Fibroblast of skin of back (primary cell): ENCODE results near the gene TRAF2.

ENCODE experiments used
- DNase-seq: peaks from one replicate; pipeline ENCODE4 v3.0.0-alpha.2; 2013

TRAF2 gene

GRCh38 chr9:136937186-136938001 is 51.1 kb downstream of the TRAF2 start:
- no peak for DNase-seq

DNA sequence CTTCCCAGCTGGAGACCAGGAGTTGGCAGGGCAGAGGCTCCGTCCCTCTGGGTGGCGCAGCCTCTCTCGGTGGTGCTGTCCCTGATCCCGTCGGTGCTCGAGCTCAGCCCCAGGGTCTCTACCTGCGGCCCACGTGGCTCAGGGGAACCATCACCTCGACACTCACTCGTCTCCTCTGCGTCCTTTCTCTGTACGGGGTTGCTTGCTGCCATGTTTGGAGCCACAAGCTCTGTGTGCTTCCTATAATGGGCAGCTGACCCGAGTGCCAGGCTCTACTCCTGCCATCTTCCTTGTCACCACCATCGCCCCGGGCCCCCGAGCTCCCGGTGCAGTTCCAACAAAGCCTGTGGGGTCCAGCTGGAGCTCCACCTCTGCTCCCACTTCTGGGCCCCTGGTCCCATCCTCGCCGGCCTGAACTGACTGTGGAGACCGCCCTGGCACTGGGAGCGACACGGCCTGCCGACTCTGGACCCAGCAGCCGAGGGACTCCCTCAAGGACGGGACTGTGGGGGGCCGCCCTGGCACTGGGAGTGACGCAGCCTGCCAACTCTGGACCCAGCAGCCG is 53.2 kb downstream of the TRAF2 start:
- DNase-seq: no peak

- DNase-seq: no peak
Measured at GRCh38 chr9:136939996-136940525, 53.7 kb downstream of the TRAF2 start.

DNA sequence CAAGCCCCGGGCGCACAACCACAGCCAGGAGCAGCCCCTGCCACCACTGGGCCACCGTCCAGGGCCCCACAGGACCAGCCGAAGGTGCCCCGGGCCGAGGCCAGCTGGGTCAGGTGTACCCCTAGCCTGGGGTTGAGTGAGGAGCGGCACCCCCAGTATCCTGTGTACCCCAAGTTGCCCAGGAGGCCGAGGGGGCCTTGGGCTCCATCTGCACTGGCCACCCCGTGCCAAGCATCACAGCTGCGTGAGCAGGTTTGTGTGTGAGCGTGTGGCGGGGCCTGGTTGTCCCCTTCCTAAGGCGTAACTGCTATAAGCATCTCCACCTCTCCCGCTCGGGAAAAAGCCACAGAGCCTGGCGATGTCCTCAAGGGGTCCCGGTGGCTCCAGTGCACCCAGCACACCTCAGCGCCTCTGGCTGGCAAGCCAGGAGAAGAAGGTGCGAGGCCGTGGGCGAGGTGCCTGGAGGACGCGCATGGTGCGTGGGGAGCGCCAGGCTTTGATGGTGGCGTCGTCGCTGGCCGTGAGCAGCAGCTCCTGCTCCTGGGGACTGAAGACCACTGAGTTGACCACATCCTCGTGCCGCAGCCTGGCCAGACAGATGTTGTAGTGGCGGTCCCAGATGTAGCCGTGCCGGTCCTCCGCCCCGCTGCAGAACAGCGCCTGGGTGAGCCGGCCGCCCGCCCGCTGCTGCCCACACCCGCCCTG is 54.4 kb downstream of the TRAF2 start:
- DNase-seq: no peak

DNA sequence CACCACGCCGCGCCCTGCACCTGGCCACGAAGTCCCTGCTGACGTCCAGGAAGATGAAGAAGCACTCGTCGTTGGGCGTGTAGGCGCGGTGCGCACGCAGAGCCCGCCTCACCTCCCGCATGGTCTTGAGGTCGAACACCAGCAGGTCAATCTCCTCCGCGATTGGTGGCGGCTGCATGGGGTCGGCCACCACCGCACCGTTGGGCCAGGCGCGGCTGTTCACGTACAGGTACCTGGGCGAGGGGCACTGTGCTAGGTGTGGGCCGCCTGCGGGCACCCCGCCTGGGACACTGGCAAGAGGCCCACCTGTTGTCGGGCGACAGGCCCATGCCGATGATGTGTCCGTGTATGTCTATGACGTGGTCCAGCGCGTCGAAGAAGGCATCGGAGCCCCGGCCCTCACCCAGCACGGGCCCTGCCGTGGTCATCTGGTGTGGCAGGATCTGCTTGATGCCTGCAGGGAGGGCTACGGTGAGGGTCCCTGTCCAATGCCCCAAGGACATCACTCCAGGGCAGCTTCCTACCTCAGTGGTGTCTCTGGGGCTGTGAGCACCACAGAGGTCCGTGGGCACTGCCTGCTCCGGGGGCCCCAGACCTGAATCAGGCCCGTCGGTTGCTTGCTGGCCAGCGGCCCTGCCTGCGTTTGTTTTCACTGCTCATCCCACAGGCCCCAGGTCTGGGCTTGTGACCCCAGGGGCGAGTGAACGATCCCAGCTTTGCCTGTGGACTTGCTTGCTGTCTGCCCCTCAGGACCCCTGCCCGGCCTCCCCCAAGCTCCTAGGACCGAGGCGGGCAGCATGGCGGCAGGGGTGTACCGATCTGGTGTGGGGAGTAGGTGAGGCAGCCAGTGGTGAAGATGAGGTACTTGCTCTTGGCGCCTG is 55.2 kb downstream of the TRAF2 start:
- no peak for DNase-seq

- DNase-seq: no peak
Measured at GRCh38 chr9:136942112-136942880, 56.0 kb downstream of the TRAF2 start.

DNA sequence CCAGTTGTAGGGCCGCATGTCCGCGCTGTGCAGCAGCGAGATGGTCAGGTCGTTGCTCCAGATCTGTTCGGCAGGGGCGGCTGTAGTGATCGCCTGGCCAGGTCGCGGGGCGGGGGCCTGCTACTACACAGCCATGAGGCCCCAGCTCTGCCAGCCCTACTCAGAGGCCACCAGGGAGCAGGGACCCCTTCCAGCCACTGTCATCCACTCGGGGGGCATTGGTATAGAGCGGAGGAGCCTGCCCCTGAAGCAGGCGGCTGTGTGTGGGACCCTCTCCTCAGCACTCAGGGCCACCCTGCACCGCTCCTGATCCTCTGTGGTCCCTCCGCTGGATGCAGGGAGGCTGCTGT is 56.5 kb downstream of the TRAF2 start:
- DNase-seq: no peak

GRCh38 chr9:136943291-136944211 is 57.2 kb downstream of the TRAF2 start:
- no peak for DNase-seq

- DNase-seq: peak; percentile 68
Measured at GRCh38 chr9:136944212-136944518, 57.8 kb downstream of the TRAF2 start.

DNA sequence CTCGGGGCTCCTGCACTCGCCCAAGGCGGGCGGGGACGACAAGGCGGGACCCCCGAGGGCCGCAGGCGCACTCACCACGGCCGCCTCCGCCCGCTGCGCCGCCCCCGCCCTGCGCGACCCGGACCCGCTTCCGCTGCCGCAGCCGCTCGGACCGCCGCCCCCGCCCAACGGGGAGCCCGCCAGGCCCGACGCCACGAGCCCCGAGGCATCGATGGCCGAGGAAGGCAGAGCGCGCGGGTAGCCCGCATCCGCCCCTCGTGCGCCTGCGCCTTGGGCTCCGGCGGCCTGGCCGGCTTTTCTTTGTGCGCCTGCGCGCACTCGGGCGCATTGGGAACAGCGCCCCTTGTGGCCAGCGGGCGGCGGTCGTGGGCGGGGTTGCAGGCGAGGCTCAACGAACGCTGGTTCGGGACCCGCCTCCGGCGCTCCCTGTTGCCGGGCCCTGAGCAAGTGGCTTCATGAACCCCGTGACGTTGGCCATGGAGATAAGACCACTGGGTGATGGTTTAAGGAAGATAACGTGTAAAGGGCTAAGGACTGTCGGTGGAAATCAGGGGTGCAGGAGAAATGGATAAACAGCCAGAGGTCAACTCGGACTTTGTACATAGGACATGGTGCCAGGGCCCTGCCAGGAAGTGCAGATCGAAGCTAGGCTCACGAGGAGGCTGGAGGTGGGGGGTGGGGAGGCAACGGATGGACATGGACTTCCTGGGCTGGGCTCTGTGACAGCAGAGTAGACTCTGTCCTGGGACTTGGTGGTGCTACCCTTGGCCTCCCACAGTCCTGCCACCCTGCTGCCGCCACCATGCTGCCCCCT is 58.4 kb downstream of the TRAF2 start, which contains the start of the genes C8G and FBXW5:
Gene C8G (plus strand): TSS at position 725 of the 814 bp plus-strand sequence. CDS start 78 bp downstream, at position 803.
Gene FBXW5 (minus strand): TSS at position 220 of the 814 bp plus-strand sequence. CDS start 655 bp downstream, outside the sequence.
- DNase-seq: peak; percentile 93

- no peak for DNase-seq
Measured at GRCh38 chr9:136945333-136946227, 59.3 kb downstream of the TRAF2 start.

- no peak for DNase-seq
Measured at GRCh38 chr9:136946228-136947027, 60.1 kb downstream of the TRAF2 start.

DNA sequence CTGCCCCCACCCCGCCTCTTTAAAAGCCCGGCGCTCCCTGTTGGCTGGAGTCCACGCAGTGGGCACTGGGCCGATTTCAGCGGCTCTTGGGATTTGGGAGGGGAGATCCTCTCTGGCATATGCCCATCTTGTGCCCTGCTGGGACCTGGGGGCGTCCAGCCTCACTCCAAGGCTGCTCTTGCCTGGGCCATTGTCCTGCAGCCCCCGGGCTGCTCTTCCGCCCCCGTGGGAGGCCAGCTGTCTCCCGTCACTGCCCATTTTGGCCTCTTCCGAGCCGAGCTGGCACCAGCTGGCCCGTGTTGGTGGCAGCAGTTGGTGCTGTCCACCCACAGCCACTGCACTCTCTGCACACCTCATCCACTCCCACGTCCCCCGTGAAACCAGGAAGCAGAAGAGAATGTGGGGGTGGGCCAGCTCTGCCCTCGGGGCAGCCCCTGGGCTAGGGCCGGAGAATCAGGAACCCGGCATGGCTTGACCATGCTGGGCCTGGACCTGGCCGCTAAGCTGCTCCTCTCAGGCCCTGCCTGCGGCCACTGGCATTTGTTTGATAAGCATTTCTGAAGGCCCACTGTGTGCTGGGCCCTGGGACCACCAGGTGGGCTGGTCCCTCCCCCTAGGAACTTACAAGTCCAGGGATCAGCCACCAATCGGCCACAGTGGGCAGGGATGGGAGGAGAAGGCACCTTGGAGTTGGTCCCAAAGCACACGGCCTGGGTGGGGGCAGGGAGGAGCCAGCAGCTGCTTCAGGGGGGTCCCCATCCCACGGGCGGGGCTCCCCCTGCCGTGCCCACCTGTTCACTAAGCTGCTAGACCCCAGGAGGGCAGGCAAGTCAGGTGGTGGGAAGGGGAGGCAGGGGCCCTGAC is 60.9 kb downstream of the TRAF2 start:
- no peak for DNase-seq

DNA sequence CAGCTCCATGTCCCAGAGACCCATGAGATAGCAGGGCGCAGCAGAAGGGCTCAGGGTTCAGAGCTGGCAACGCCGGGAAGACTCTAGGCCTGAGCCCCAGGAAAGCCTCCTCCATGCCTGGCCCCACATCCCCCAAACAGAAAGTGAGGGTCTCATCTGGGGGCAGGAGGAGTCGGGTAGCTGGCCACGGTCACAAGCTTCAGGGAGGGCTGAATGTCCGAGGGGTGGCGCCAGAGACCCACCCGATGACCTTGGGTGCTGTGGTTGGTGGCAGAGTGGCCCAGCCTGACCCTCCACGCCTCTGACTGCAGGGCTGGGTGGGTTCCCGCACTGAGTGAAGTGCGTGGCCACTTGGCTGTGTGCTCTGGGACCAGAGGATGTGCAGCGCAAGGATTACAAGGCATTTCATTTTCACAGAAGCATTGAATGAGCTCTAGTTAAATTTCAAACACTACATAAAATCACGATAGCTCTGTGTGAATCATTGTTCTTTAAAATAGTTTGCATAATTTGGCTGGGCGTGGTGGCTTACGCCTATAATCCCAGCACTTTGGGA is 61.7 kb downstream of the TRAF2 start:
- peak; percentile 43 for DNase-seq

GRCh38 chr9:136949239-136949816 is 63.0 kb downstream of the TRAF2 start:
- no peak for DNase-seq
